ENCODE data around the gene TSPAN18. TPM values are rescaled to one million over a fixed set of nuclear protein-coding genes. Genes with fewer than 3 reads are reported as not detected.
A peak's percentile ranks its signal among the peaks of the same experiment; 100 is the strongest.

The TSPAN18 gene
- total and polyA plus RNA-seq, 2 experiments from 2014 or later: 0.20 to 0.54 TPM

- H4K20me1 ChIP-seq (ENCODE audit: insufficient read depth): no peaks in the 10 kb centered on the region
- DNase-seq: no peak
- H3F3A ChIP-seq (ENCODE audit: insufficient read depth): peaks cover 17% of the 10 kb centered on the region
- peaks cover 12% of the 10 kb centered on the region for H3K4me1 ChIP-seq (ENCODE audit: insufficient read depth)
- in situ Hi-C loops (cut with MboI): no loop called here
- H3K4me3 ChIP-seq: no peak overlapping the region
- no peaks in the 10 kb centered on the region for H3K9me3 ChIP-seq (ENCODE audit: low read depth)
- H2AFZ ChIP-seq: no peak overlapping the region
- H3K36me3 ChIP-seq (ENCODE audit: low read depth): no peaks in the 10 kb centered on the region
- H3K27me3 ChIP-seq (replicated peaks; ENCODE audit: insufficient read depth): no peaks in the 10 kb centered on the region
- TF ChIP-seq EZH2 (IDR thresholded peaks at IDR 0.05; ENCODE audit: insufficient read depth, poor library complexity, severe bottlenecking): no peak
- H3K9me2 ChIP-seq (ENCODE audit: insufficient read depth): no peaks in the 10 kb centered on the region
- no peak overlapping the region for H3K4me2 ChIP-seq (ENCODE audit: unreplicated experiment)
- 0 out of 2 replicates have a peak overlapping the region, but pooled peaks have one; percentile 12 for H3K9ac ChIP-seq
- H3K79me2 ChIP-seq (ENCODE audit: insufficient read depth): no peaks in the 10 kb centered on the region
- 0 out of 2 replicates have a peak overlapping the region, but pooled peaks have one; percentile 9 for H3K27ac ChIP-seq
These were observed 128.7 kb downstream of the TSPAN18 start for GRCh38 chr11:44855493-44855849.

GRCh38 chr11:44857490-44858090 is 130.8 kb downstream of the TSPAN18 start:
- Histone ChIP-seq H3K4me2 (ENCODE audit: unreplicated experiment) (no peak overlapping the region), H2AFZ (no peak overlapping the region), H3K27ac (no peak overlapping the region), H3K79me2 (ENCODE audit: insufficient read depth) (no peaks in the 10 kb centered on the region), H3K9me3 (ENCODE audit: low read depth) (no peaks in the 10 kb centered on the region), H3K9me2 (ENCODE audit: insufficient read depth) (no peaks in the 10 kb centered on the region), H3K4me3 (no peak overlapping the region), H3K36me3 (ENCODE audit: low read depth) (no peaks in the 10 kb centered on the region), H3K9ac (no peak overlapping the region), H3K4me1 (ENCODE audit: insufficient read depth) (peaks cover 21% of the 10 kb centered on the region), H3K27me3 (replicated peaks; ENCODE audit: insufficient read depth) (no peaks in the 10 kb centered on the region), H3F3A (ENCODE audit: insufficient read depth) (peaks cover 16% of the 10 kb centered on the region), H4K20me1 (ENCODE audit: insufficient read depth) (no peaks in the 10 kb centered on the region)
- WGBS, 2 experiments (ENCODE audit: low coverage in 1 of 2, low lambda C conversion rate in 2 of 2, missing lambda C conversion rate in 2 of 2): 81 to 82% methylated on average over 11 of the region's 11 CpGs
- DNase-seq: no peak
- in situ Hi-C loops (cut with MboI): no loop called here
- TF ChIP-seq EZH2 (IDR thresholded peaks at IDR 0.05; ENCODE audit: insufficient read depth, poor library complexity, severe bottlenecking) (no peak), EZH2phosphoT487 (IDR thresholded peaks at IDR 0.05; ENCODE audit: insufficient read depth, low read depth) (no peak)

- no peak overlapping the region for H2AFZ ChIP-seq
- peaks cover 11% of the 10 kb centered on the region for H3F3A ChIP-seq (ENCODE audit: insufficient read depth)
- H3K27me3 ChIP-seq (replicated peaks; ENCODE audit: insufficient read depth): no peaks in the 10 kb centered on the region; the same call in 1 of the 2 replicates
- H3K4me3 ChIP-seq: no peak overlapping the region
- H3K4me1 ChIP-seq (ENCODE audit: insufficient read depth): peaks cover 25% of the 10 kb centered on the region
- no peaks in the 10 kb centered on the region for H3K79me2 ChIP-seq (ENCODE audit: insufficient read depth)
- WGBS, 2 experiments (ENCODE audit: low coverage in 1 of 2, low lambda C conversion rate in 2 of 2, missing lambda C conversion rate in 2 of 2): 85 to 86% methylated on average over 14 of the region's 14 CpGs
- no peak overlapping the region for H3K27ac ChIP-seq
- no peak overlapping the region for H3K9ac ChIP-seq
- H3K4me2 ChIP-seq (ENCODE audit: unreplicated experiment): no peak overlapping the region
- no peak for DNase-seq
- H3K36me3 ChIP-seq (ENCODE audit: low read depth): no peaks in the 10 kb centered on the region
- no peaks in the 10 kb centered on the region for H3K9me2 ChIP-seq (ENCODE audit: insufficient read depth)
- no peaks in the 10 kb centered on the region for H4K20me1 ChIP-seq (ENCODE audit: insufficient read depth)
- in situ Hi-C loops (cut with MboI): no loop called here
- H3K9me3 ChIP-seq (ENCODE audit: low read depth): no peaks in the 10 kb centered on the region
- no peak for TF ChIP-seq EZH2phosphoT487 (IDR thresholded peaks at IDR 0.05; ENCODE audit: insufficient read depth, low read depth)
- TF ChIP-seq EZH2 (IDR thresholded peaks at IDR 0.05; ENCODE audit: insufficient read depth, poor library complexity, severe bottlenecking): no peak
These were observed 132.2 kb downstream of the TSPAN18 start for GRCh38 chr11:44858796-44859527.

- Histone ChIP-seq H3K36me3 (ENCODE audit: low read depth) (no peaks in the 10 kb centered on the region), H2AFZ (no peak overlapping the region), H3K27ac (no peak overlapping the region), H3K9me3 (ENCODE audit: low read depth) (no peaks in the 10 kb centered on the region), H3K9me2 (ENCODE audit: insufficient read depth) (no peaks in the 10 kb centered on the region), H3K4me1 (ENCODE audit: insufficient read depth) (peaks cover 23% of the 10 kb centered on the region), H3K79me2 (ENCODE audit: insufficient read depth) (no peaks in the 10 kb centered on the region), H3K4me2 (ENCODE audit: unreplicated experiment) (no peak overlapping the region), H4K20me1 (ENCODE audit: insufficient read depth) (no peaks in the 10 kb centered on the region), H3K4me3 (no peak overlapping the region), H3K9ac (no peak overlapping the region), H3K27me3 (replicated peaks; ENCODE audit: insufficient read depth) (no peaks in the 10 kb centered on the region; the same call in 1 of the 2 replicates), H3F3A (ENCODE audit: insufficient read depth) (peaks cover 9% of the 10 kb centered on the region)
- no peak for DNase-seq
- in situ Hi-C loops (cut with MboI): no loop called here
- WGBS, 2 experiments (ENCODE audit: low coverage in 1 of 2, low lambda C conversion rate in 2 of 2, missing lambda C conversion rate in 2 of 2): 97 to 98% methylated on average over 5 of the region's 5 CpGs
- TF ChIP-seq EZH2phosphoT487 (IDR thresholded peaks at IDR 0.05; ENCODE audit: insufficient read depth, low read depth) (no peak), EZH2 (IDR thresholded peaks at IDR 0.05; ENCODE audit: insufficient read depth, poor library complexity, severe bottlenecking) (no peak)
These were observed 132.8 kb downstream of the TSPAN18 start for GRCh38 chr11:44859528-44859925.

Measured in GM23248 (cell line).